GM19467 (cell line): ENCODE data around the gene LAPTM5.

Source experiments
- ATAC-seq: cut with Tn5 transposase; IDR thresholded peaks from one replicate; pipeline ENCODE4 v1.9.1; 2021; ENCODE audit warnings: mild to moderate bottlenecking, moderate library complexity; ENCODE audit not compliant: unreplicated experiment

Gene LAPTM5

GRCh38 chr1:30732277-30732996, 25.1 kb downstream of the LAPTM5 start:
- no peak for ATAC-seq

DNA sequence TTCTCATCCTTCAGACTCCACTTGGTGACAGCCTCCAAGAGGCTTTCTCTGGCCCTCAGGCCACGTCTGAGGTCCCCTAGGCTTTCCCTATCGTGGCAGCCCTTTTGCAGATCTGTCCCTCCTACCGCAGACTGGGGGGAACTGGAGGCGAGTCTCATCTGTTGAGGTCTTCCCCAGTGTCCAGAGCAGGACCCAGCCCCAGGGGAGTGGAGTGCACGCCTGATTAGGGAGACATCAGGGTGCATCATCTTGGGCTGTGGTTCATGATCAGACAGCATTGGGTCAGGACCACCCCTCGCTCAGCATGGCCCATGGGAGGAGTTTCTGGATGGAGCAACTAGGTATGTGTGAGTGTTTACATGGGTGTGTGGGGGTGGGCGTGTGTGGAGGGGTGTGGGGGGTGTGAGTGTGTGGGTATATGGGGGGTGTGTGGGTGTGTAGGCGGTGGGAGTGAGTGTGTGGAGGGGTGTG, 25.7 kb downstream of the LAPTM5 start:
- ATAC-seq, result no peak

DNA sequence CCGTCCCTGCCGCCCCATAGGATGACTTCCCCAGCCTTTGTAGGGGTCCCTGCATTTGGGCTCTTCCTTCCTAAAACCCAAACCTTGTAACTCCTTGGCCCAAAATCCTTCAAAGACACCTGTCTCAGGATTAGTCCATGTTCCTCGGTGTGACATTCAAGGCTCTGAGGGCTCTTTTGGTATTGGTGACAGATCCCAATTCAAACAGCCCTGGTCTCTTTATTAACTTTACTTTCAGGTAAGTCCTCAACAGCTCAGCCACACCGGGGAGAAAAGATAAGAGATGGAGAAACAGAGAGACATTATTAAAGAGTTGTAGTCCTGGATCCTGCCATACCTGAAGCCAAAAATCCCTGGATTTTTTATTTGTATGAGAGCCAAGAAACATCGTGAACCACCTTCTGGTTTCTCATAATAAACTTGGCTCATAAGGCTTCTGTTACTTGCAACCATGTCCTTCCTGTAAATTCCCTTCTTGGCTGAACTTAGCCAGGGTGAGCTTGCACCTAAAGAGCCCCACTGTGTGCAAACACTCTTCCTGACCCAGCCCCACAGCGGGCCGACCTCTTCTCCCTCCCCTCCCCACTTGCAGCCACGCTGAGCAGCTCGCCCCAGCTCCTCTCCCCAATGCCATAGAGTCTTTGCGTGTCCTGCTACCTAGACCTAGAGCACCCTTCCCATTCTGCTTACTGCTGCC, 26.3 kb downstream of the LAPTM5 start:
- no peak for ATAC-seq

- no peak for ATAC-seq
These were observed 27.0 kb downstream of the LAPTM5 start for GRCh38 chr1:30730346-30731108.

GRCh38 chr1:30729901-30730300, 27.7 kb downstream of the LAPTM5 start:
- ATAC-seq, result no peak

GRCh38 chr1:30728832-30729638, 28.5 kb downstream of the LAPTM5 start:
- ATAC-seq, result no peak

DNA sequence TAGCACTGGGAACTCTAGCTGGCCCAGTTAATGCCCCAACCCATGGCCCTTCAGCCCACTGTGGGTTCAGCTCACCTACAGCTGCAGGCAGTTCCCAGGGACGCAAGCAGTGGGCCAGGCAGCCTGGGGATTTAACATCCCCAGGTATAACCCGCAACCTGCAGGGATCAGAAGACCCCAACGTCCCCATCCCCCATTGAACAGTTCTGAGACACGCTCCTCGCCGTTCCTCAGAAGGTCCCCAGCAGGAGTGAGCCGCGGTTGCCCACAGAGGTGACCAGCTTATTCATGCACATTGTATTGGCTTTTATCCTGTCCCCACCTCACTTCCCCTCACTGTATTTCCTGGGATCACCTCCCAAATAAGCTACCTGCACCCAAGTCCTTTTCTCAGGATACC, 29.2 kb downstream of the LAPTM5 start:
- ATAC-seq, result no peak

GRCh38 chr1:30727824-30728223, 29.8 kb downstream of the LAPTM5 start:
- no peak for ATAC-seq

- ATAC-seq, result no peak
These were observed 30.5 kb downstream of the LAPTM5 start for GRCh38 chr1:30726773-30727684.

GRCh38 chr1:30726236-30726635, 31.3 kb downstream of the LAPTM5 start:
- no peak for ATAC-seq

- no peak for ATAC-seq
These were observed 32.0 kb downstream of the LAPTM5 start for GRCh38 chr1:30725450-30726095.

DNA sequence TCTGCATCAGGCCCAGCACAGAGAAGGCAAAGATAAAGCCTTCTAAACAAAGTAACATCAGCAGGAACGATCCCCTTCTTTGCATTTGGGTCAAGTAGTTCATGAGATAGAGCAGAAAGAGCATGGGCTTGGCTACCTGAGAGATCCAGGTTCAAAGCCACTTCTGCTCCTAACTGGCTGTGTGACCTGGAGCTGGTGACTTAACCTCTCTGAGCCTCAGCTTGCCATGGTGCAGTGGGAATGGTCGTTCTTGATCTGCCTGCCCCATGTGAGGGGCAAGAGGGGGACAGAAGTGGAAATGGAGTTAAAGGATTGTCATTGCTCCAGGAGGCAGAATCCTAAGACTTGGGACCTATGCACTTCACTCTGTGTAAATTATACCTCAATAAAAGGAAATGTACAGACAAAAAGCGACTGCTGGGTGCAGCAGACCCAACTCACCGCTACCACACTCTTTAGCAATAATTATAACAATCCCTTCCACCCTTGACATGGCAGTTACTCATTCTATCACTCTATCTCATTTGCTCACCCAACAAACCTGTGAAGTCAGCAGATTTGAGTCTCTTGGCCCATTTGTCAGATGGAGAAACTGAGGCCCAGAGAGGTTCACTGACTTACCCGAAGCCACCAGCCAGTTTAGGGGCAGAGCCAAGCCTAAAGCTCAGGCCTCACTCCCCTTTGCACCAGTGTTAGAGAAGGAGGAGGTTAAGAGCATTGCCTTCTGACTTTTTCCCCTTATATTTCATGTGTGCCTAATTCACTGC, 32.7 kb downstream of the LAPTM5 start:
- ATAC-seq, result no peak

DNA sequence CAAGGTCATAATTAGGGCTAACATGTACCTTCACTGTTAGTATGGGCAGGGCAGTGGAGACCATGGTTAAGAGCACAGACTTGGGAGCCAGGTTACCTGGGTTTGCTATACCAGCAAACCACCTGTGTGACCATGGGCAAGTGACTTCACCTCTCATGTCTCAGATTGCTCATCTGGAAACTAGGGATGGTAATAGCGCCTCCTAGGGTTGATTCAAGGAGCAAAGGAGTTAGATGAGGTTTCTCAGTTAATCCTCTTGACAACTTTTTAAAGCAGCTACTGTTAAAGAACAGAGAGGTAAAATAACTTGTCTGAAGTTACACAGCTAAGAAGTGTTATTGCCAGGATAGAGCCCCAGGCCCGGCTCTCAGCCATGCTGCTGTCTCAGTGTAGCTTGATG, 33.4 kb downstream of the LAPTM5 start:
- no peak for ATAC-seq

DNA sequence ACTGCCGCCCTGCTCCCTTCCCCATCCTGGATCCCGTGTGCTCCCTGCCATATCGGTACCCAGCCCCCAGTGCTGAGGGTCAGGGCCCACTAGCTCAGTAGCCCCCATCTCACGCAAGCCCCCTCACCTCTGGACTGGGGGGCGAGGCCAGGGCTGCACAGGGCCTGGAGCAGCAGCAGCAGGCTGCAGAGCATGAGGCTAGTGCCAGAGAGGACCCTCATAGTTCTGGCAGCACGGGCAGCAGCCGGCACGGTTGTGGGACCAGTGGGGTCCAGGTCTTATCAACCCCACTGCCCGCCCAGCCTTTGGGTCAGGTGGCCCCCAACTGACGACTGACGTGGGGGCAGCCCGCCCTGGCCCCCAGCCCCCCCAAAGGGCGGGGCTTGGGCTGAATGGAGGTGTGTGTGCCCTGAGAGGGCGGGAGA, 34.2 kb downstream of the LAPTM5 start, which contains the start of gene MATN1:
Gene MATN1, minus strand, starts transcription at position 255 of the 425 bp plus-strand sequence. Its CDS starts 34 bp downstream, at position 221.
- ATAC-seq, result no peak

- no peak for ATAC-seq
These were observed 35.6 kb downstream of the LAPTM5 start for GRCh38 chr1:30721812-30722537.

DNA sequence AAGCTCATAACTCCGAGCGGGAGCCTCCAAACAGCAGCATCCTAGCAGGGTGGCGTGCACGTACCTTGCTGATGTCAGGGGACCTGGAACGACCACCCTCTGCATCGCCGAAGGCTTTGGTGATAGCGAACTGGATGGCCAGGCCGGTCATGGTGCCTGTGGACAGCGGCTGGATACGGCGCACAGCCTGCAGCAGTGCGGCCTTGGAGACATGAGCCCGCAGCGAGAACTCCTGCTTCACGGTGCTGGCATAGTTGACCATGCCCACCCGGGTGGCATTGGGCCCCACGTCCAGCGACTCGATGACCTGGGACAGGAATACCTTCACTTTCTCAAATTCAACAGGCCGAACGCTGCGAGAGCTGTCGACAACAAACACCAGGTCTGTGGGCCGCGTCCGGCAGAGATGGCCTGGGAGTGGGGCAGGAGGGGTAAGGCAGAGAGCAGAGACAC, 36.2 kb downstream of the LAPTM5 start:
- no peak for ATAC-seq
